Upper lobe of left lung (tissue), 6 donors: ENCODE results near the gene OR5A2. TPM values are rescaled to one million over a fixed set of nuclear protein-coding genes. Genes with fewer than 3 reads are reported as not detected.

ENCODE experiments used
- ATAC-seq, 2 donors: fragments of 200-7000 bp; cut with Tn5 transposase; one replicate each; pipeline ENCODE4 v1.9.1; 2022; ENCODE audit warnings: mild to moderate bottlenecking in 2 of 2, moderate library complexity in 2 of 2; ENCODE audit not compliant: low FRiP score in 2 of 2
- DNase-seq, 2 donors: peaks; one replicate each; pipeline ENCODE4 v3.0.0-alpha.2; 2019 to 2020
- H3K27ac ChIP-seq, 4 donors: fragments of 200-600 bp; sonication (generic); one replicate each; pipeline ENCODE4 v1.5.1; 2016 to 2019
- H3K27me3 ChIP-seq, 4 donors: fragments of 200-600 bp; sonication (generic); one replicate each; pipeline ENCODE4 v1.5.1; 2017 to 2019
- H3K36me3 ChIP-seq, 4 donors: fragments of 200-600 bp; sonication (generic); one replicate each; pipeline ENCODE4 v1.5.1; 2016 to 2019
- H3K4me1 ChIP-seq, 4 donors: fragments of 200-600 bp; sonication (generic); one replicate each; pipeline ENCODE4 v1.5.1; 2018 to 2019
- H3K4me3 ChIP-seq, 4 donors: fragments of 200-600 bp; sonication (generic); one replicate each; pipeline ENCODE4 v1.5.1; 2017 to 2019; ENCODE audit warnings: mild to moderate bottlenecking in 2 of 4, moderate library complexity in 1 of 4
- H3K9me3 ChIP-seq, 4 donors: fragments of 200-600 bp; sonication (generic); one replicate each; pipeline ENCODE4 v1.5.1; 2018 to 2019
- EP300 ChIP-seq, 4 donors: sonication (generic); formaldehyde crosslinking; IDR thresholded peaks; one replicate each; pipeline ENCODE4 v1.5.1; 2017; ENCODE audit warnings: antibody characterized with exemption in 4 of 4, control low read depth in 2 of 4
- POLR2A ChIP-seq, 4 donors: fragments of 450-650 bp; IDR thresholded peaks; one replicate each; pipeline ENCODE4 v1.5.1; 2016 to 2017; ENCODE audit warnings: antibody characterized with exemption in 4 of 4, mild to moderate bottlenecking in 2 of 4
- POLR2AphosphoS5 ChIP-seq, 2 donors: sonication (generic); formaldehyde crosslinking; IDR thresholded peaks; one replicate each; pipeline ENCODE4 v1.5.1; 2017; ENCODE audit warnings: antibody characterized with exemption in 2 of 2
- WGBS, 2 donors: methylation state at CpG; one replicate each; pipeline ENCODE4 v1.1.5; 2017 to 2018; 5-methylcytosine and 5-hydroxymethylcytosine counted together
- total RNA-seq, 6 donors: library from RNA; depleted of rRNA in 4 of 6; stranded (reverse); fragments of >200 nt in 4 of 6; gene quantifications; one replicate each; pipeline versions ENCODE4 v1.1.0 to v1.2.1, GENCODE V29; 2016 to 2021
- TF ChIP-seq, protein P1 (sequence below), 6 experiments: fragments of 450-650 bp in 4 of 6; fragments of 200-600 bp in 2 of 6; sonication (generic) in 2 of 6; IDR thresholded peaks; one replicate each; pipeline ENCODE4 v1.5.1; 2016 to 2019; ENCODE audit warnings: antibody characterized with exemption in 6 of 6
- donor health status: DM: no; HTN: no; CAD: no; lungs with moderate emphysema.
- donor health status: DM: no; HTN: yes; CAD: no; lungs with severe emphysema.

OR5A2 gene
- total RNA-seq, 6 donors from 2014 or later = not detected

GRCh38 chr11:59429924-59430516 is 3.8 kb upstream of the OR5A2 start:
- no peaks in the 10 kb centered on the region for H3K4me1 ChIP-seq
- ATAC-seq (no peak), DNase-seq (no peak)

GRCh38 chr11:59427068-59427382 is 812 bp upstream of the OR5A2 start:
- no peak for DNase-seq
- no peak overlapping the region for H3K4me3 ChIP-seq
- no peaks in the 10 kb centered on the region for H3K36me3 ChIP-seq
- no peak for ATAC-seq
- no peak overlapping the region for H3K27ac ChIP-seq
- H3K4me1 ChIP-seq = no peaks in the 10 kb centered on the region
- no peaks in the 10 kb centered on the region for H3K27me3 ChIP-seq
- no peaks in the 10 kb centered on the region for H3K9me3 ChIP-seq
- TF ChIP-seq, protein P1, sequence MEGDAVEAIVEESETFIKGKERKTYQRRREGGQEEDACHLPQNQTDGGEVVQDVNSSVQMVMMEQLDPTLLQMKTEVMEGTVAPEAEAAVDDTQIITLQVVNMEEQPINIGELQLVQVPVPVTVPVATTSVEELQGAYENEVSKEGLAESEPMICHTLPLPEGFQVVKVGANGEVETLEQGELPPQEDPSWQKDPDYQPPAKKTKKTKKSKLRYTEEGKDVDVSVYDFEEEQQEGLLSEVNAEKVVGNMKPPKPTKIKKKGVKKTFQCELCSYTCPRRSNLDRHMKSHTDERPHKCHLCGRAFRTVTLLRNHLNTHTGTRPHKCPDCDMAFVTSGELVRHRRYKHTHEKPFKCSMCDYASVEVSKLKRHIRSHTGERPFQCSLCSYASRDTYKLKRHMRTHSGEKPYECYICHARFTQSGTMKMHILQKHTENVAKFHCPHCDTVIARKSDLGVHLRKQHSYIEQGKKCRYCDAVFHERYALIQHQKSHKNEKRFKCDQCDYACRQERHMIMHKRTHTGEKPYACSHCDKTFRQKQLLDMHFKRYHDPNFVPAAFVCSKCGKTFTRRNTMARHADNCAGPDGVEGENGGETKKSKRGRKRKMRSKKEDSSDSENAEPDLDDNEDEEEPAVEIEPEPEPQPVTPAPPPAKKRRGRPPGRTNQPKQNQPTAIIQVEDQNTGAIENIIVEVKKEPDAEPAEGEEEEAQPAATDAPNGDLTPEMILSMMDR (IDR thresholded peaks at IDR 0.05) = no peak
- TF ChIP-seq POLR2A (IDR thresholded peaks at IDR 0.05) = no peak
- no peak for TF ChIP-seq POLR2AphosphoS5 (IDR thresholded peaks at IDR 0.05)
- no peak for TF ChIP-seq EP300 (IDR thresholded peaks at IDR 0.05)

More at GRCh38 chr11:59429924-59430516, 3.8 kb upstream of the OR5A2 start:
- TF ChIP-seq, protein P1 (IDR thresholded peaks at IDR 0.05) = peak; percentile 47 to 74 (median 68)
- TF ChIP-seq POLR2A (IDR thresholded peaks at IDR 0.05) (no peak), EP300 (IDR thresholded peaks at IDR 0.05) (no peak), POLR2AphosphoS5 (IDR thresholded peaks at IDR 0.05) (no peak)
- Histone ChIP-seq H3K4me3 (no peak overlapping the region), H3K27me3 (no peaks in the 10 kb centered on the region), H3K36me3 (no peaks in the 10 kb centered on the region), H3K9me3 (no peaks in the 10 kb centered on the region), H3K27ac (no peak overlapping the region)
- WGBS, 2 donors = 64 to 67% methylated on average over 4 of the region's 4 CpGs

DNA sequence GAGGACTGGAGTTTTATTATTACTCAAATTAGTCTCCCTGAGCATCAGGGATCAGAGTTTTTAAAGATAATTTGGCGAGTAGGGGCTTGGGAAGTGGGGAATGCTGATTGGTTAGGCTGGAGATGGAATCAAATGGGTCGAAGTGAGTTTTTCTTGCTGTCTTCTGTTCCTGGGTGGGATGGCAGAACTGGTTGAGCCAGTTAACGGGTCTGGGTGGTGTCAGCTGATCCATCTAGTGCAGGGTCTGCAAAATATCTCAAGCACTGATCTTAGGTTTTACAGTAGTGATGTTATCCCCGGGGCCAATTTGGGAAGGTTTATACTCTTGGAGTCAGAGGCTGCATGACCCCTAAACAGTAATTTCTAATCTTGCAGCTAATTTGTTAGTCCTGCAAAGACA is 1.1 kb downstream of the OR5A2 start:
- Histone ChIP-seq H3K27ac (no peak overlapping the region), H3K9me3 (no peaks in the 10 kb centered on the region), H3K36me3 (no peaks in the 10 kb centered on the region), H3K4me3 (no peak overlapping the region), H3K27me3 (no peaks in the 10 kb centered on the region), H3K4me1 (no peaks in the 10 kb centered on the region)
- no peak for DNase-seq
- TF ChIP-seq POLR2AphosphoS5 (IDR thresholded peaks at IDR 0.05) (no peak), POLR2A (IDR thresholded peaks at IDR 0.05) (no peak), EP300 (IDR thresholded peaks at IDR 0.05) (no peak)
- TF ChIP-seq, protein P1 (IDR thresholded peaks at IDR 0.05) = no peak
- 66 to 68% methylated on average over 4 of the region's 4 CpGs for WGBS, 2 donors
- ATAC-seq = no peak

DNA sequence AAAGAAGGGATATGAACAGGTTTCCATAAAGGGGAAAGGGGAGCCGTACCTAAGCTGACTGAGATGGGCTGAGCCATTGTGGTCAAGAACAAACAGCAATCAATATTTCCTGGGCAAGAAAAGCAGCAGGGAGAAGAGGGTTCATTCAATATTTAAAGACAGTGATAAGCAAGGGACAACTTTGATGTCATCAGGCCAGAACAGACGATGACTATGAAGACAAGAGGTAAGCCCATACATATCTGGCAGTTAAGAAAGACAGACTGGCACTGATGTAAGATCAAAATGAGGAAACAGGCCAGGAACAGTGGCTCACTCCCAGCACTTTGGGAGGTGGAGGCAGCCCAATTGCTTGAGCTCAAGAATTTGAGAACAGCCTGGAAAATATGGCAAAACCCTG is 2.4 kb downstream of the OR5A2 start:
- Histone ChIP-seq H3K4me3 (no peak overlapping the region), H3K27me3 (no peaks in the 10 kb centered on the region), H3K36me3 (no peaks in the 10 kb centered on the region), H3K4me1 (no peaks in the 10 kb centered on the region), H3K27ac (no peak overlapping the region), H3K9me3 (no peaks in the 10 kb centered on the region)
- DNase-seq (no peak), ATAC-seq (no peak)
- 69 to 87% methylated on average over 2 of the region's 2 CpGs for WGBS, 2 donors
- TF ChIP-seq POLR2A (IDR thresholded peaks at IDR 0.05) (no peak), POLR2AphosphoS5 (IDR thresholded peaks at IDR 0.05) (no peak), EP300 (IDR thresholded peaks at IDR 0.05) (no peak)
- TF ChIP-seq, protein P1 (IDR thresholded peaks at IDR 0.05) = no peak

DNA sequence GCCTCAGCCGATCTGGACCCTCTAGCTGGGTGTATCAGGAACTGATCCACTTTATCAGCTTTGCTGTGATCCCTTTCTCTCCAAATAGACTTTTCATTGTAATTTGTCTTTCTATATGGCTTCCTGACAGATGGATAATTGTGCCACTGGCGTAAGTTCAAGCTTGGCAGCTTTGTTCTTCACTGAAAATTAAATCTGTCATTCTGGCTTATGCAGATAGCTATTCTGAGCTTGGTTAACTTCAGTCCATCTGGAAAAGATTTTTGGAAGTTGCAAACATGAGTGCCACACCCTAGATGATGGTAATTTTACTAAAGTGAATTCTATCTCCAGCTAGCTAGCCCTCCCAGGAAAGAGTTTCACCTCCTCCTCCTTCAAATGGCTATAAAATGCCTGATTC is 8.1 kb downstream of the OR5A2 start:
- DNase-seq = no peak
- no peak overlapping the region for H3K4me3 ChIP-seq
- no peaks in the 10 kb centered on the region for H3K27me3 ChIP-seq
- no peaks in the 10 kb centered on the region for H3K9me3 ChIP-seq
- 77 to 79% methylated on average over 2 of the region's 2 CpGs for WGBS, 2 donors
- no peaks in the 10 kb centered on the region for H3K36me3 ChIP-seq
- ATAC-seq = no peak
- TF ChIP-seq POLR2AphosphoS5 (IDR thresholded peaks at IDR 0.05) (no peak), EP300 (IDR thresholded peaks at IDR 0.05) (no peak), POLR2A (IDR thresholded peaks at IDR 0.05) (no peak)
- TF ChIP-seq, protein P1 (IDR thresholded peaks at IDR 0.05) = no peak
- no peak overlapping the region for H3K27ac ChIP-seq
- no peaks in the 10 kb centered on the region for H3K4me1 ChIP-seq
